Left colon (tissue), 2 donors: ENCODE measurements around the gene MEGF8. TPM values are rescaled to one million over a fixed set of nuclear protein-coding genes. Genes with fewer than 3 reads are reported as not detected.

Source experiments
- ATAC-seq: fragments of 200-7000 bp; cut with Tn5 transposase; one replicate; pipeline ENCODE4 v1.9.1; 2020; ENCODE audit warnings: mild to moderate bottlenecking, moderate library complexity
- DNase-seq, 2 donors: peaks; one replicate each; pipeline ENCODE4 v3.0.0-alpha.2; 2020
- intact Hi-C, 2 donors: fragments of 100-400 bp; cut with DNase I in 1 of 2; cut with micrococcal nuclease in 1 of 2; formaldehyde crosslinking; loops; one replicate each; pipeline versions ENCODE4 v1.11.2 to v1.14.0; 2022; cut with DNase I, micrococcal nuclease
- total RNA-seq, 2 donors: library from RNA; stranded (reverse); fragmentation: NEBNext Ultra II Directional; extraction: Animal tissue kit (Norgen Biotek cat#: 25700); gene quantifications; one replicate each; pipeline ENCODE4 v1.2.1, GENCODE V29; 2021
- donor health status: DM: no; HTN: no; CAD: no.
- donor health status: DM: yes; HTN: yes; CAD: no.

Gene MEGF8
- total RNA-seq, 2 donors from 2014 or later: 21.4 to 21.5 TPM

DNA sequence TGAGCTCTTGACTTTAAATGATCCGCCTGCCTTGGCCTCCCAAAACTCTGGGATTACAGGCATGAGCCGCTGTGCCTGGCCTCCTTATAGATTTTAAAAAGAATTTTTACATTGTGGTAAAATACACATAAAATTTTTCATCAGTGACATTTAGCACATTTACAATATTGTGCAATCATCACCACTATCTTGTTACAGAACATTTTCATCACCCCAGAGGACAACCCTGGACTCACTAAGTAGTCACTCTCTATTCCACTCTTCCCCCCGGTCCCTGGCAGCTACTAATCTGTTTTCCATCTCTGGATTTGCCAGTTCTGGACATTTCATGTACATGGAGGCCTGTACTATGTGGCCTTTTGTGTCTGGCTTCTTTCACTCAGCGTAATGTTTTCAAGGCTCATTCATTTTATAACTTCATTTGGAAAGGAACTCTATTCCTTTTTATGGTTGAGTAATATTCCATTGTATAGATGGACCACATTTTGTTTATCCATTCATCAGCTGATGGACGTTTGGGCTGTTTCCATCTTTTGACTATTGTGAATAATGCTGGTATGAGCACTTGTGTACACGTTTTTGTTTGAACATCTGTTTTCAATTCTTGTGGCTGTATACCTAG lies 19.9 kb downstream of the MEGF8 start:
- ATAC-seq: no peak
- DNase-seq: no peak
- intact Hi-C loops: no loop called here

DNA sequence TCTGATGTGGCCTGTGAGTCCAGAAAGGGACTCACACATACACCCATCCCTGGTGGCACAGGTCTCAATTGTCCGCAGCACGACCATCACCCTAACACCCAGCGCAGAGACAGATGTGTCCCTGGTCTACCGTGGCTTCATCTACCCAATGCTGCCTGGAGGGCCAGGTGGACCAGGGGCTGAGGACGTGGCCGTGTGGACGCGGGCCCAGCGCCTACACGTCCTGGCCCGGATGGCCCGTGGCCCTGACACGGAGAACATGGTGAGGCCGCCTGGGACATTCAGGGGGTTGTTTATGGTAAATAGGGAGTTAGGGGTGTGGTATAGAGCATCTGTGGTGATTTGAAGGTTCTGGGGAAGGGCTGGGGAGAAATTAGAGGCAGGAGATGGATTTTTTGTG lies 22.8 kb downstream of the MEGF8 start:
- no peak for ATAC-seq
- no peak for DNase-seq
- intact Hi-C loops: no loop called here

DNA sequence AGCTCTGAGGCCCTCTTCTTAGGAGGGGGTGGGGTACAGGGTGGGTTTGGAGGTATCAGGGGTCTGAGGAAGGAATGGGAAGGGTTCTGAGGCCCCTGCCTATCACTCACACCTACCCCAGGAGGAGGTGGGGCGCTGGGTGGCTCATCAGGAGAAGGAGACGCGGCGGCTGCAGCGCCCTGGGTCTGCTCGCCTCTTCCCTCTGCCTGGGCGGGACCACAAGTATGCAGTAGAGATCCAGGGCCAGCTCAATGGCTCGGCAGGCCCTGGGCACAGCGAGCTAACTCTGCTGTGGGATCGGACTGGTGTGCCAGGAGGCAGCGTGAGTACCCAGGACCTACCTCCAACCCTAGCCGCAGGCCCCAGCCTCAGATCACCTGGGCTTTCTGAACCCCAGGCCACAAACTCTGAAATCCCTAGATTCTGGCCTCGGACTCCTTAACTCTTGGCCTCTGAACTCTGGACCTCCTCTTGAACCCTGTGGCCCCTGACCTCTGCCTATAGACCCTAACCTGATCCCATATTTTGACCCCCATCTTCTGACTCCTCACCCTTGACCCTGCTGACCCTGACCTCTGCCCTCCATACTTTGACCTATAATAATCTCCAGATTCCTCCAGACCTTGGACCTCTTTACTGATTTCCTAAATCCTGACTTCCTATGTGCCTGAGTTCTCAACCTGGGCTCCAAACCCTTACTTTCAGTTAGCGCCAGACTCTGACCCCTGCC lies 24.1 kb downstream of the MEGF8 start:
- DNase-seq (no peak), ATAC-seq (no peak)
- intact Hi-C loops: no loop called here

DNA sequence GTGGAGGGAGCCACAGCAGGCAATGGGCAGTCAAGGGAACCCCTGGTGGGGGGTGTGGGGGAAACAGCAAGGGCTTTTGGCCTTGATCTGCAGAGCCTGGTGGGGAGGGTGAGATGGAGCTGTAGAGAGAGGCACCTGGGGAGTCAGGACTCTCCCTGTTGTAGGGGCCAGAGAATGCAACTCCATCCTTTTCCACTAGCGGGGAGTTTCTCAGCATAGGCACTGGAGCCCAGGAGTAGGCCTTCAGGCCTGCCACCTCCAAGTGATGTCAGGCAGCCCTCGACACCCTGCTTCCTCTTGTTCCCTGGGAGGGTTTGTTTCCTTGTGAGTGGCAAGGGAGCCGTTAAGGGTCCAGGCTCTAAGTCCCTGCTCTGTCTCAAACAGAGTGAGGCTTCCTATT lies 25.0 kb downstream of the MEGF8 start:
- ATAC-seq (no peak), DNase-seq (no peak)
- intact Hi-C loops: no loop called here

DNA sequence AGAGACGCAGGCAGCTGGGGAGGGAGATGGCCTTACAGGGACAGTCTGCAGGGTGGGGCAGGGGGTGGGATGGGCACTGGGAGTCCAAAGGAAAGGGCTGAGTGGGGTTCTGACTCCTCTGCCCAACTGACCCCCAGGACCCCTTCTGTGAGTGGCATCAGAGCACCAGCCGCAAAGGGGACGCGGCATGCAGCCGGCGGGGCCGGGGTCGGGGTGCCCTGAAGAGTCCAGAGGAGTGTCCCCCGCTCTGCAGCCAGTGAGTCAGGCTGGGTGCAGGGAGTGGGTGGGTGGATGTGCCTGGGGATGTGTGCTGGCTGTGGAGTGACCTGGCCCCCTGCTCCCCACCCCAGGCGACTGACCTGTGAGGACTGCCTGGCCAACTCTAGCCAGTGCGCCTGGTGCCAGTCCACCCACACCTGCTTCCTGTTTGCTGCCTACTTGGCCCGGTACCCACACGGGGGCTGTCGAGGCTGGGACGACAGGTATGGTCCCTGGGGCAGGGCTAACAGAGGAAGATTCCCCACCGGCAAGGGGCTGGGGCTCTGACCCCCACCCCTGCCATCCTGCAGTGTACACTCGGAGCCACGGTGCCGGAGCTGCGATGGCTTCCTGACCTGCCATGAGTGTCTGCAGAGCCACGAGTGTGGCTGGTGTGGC lies 25.8 kb downstream of the MEGF8 start:
- ATAC-seq (no peak), DNase-seq (no peak)
- intact Hi-C loops: no loop called here

DNA sequence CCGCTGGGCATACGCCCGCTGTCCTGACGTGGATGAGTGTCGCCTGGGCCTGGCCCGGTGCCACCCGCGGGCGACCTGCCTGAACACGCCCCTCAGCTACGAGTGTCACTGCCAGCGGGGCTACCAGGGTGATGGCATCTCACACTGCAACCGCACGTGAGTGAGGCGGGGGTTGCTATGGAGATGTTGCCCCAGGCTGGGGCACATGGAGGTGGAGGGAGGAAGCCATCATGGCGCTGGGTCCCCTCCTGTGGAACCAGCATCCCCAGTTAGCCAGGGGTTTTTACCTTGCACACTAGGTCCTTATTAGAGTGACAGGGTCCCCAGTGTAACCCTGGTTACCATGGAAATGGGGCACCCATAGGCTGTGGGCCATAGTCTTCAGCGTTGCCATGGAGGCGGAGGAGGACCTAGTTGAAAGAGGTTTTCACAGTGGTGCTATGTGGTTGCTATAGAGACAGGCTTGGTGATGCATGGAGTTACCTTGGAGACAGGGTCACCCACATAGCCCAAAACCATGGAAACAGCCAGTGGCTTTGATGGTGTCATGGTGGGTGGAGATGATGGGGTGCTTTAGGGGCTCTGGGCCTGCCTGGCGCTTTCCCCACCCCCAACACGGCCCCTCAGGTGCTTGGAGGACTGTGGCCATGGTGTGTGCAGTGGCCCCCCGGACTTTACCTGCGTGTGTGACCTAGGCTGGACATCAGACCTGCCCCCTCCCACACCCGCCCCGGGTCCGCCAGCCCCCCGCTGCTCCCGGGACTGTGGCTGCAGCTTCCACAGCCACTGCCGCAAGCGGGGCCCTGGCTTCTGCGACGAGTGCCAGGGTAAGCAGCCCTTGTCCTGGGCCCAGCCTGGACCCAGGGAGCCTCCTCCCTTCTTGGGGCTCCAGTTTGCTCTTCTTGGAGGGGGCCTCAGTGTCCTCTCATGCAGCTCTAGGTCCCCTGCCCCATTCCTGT lies 27.1 kb downstream of the MEGF8 start:
- intact Hi-C loops: no loop called here
- DNase-seq: no peak
- ATAC-seq: no peak

DNA sequence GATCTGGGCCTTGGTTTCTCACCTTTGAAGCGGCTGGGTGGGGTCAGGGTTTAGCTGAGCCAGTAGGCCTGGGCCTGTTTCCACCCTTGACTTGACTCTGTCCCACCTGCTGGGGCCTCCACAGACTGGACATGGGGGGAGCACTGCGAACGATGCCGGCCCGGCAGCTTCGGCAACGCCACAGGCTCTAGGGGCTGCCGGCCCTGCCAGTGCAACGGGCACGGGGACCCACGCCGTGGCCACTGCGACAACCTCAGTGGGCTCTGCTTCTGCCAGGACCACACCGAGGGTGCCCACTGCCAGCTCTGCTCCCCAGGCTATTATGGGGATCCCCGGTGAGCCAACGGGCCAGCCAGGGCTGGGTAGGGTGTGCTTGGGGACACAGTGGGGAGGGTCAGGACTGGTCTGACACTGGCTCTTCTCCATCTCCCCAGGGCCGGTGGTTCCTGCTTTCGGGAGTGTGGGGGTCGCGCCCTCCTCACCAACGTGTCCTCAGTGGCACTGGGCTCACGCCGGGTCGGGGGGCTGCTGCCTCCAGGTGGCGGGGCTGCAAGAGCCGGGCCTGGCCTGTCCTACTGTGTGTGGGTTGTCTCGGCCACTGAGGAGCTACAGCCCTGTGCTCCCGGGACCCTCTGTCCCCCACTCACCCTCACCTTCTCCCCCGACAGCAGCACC lies 28.0 kb downstream of the MEGF8 start:
- intact Hi-C loops: no loop called here
- DNase-seq (no peak), ATAC-seq (no peak)

DNA sequence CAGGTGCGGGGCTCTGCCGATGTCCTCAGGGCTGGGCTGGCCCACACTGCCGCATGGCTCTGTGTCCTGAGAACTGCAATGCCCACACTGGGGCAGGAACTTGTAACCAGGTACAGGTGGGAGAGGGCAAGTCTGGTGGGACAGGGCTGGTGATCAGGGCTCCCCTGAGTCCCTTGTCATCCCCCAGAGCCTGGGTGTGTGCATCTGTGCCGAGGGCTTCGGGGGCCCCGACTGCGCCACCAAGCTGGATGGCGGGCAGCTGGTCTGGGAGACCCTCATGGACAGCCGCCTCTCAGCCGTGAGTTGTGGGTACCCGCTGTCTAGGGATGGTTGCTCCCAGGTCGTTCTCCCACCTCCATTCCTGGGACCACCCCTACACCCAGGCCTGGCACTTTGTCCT lies 30.5 kb downstream of the MEGF8 start:
- DNase-seq: no peak
- ATAC-seq: no peak
- intact Hi-C loops: no loop called here

DNA sequence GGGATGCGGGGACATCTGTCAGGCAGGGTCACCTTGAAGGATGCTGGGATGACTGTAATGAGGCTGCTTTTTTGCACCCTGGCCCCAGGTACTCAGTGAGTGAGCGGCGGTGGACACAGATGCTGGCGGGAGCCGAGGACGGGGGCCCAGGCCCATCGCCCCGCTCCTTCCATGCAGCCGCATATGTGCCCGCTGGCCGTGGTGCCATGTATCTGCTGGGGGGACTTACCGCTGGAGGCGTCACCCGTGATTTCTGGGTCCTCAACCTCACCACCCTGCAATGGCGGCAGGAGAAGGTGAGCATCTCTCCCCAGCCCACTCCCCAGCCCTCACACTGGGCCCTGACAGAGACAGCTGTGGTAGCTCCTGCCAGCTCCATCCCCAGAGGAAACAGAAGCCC lies 31.3 kb downstream of the MEGF8 start:
- intact Hi-C loops: no loop called here
- DNase-seq (no peak), ATAC-seq (no peak)

DNA sequence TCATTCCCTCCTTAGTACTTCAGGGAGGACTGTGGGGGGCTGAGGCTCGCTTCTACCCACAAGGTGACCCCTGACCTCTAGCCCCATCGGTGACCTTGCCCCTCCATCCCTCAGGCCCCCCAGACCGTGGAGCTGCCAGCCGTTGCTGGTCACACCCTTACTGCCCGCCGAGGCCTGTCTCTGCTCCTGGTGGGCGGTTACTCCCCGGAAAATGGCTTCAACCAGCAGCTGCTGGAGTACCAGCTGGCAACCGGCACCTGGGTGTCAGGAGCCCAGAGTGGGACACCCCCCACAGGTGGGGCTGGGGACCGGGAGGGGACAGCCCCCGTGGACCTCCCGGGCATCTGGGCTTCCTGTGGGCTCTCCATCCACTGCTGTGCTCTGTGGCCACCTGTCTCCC lies 31.9 kb downstream of the MEGF8 start:
- no peak for ATAC-seq
- intact Hi-C loops: no loop called here

DNA sequence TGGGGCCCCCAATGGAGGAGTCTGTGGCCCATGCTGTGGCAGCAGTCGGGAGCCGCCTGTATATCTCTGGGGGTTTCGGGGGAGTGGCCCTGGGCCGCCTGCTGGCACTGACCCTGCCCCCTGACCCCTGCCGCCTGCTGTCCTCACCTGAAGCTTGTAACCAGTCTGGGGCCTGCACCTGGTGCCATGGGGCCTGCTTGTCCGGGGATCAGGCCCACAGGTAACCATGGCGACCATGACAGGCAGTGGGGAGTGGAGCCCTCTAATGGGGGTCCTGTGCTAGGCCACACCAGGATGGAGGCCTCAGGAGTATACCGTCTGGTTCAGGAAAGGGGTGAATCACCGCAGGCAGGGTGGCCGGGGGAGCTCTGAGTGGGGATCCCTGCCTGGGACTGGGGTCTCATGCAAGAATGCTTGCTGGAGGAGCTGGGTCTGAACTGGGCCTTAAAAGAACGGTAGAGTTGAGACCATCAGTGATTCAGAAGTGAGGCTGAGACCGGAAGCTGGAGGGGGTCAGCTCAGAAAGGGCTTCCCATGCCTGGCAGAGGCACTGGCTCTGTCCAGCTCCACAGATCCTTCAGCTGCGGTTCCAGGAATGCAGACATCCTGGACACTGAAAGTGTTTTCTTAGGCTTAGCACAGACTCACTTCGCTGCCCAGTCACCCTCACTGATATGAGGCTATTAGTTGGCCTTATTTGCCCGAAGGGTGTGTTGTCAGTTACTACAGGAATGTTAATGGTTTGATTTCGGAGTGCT lies 35.5 kb downstream of the MEGF8 start:
- ATAC-seq: no peak
- DNase-seq: no peak
- intact Hi-C loops: no loop called here

More for the DNA sequence above, 31.9 kb downstream of the MEGF8 start:
- no peak for DNase-seq

DNA sequence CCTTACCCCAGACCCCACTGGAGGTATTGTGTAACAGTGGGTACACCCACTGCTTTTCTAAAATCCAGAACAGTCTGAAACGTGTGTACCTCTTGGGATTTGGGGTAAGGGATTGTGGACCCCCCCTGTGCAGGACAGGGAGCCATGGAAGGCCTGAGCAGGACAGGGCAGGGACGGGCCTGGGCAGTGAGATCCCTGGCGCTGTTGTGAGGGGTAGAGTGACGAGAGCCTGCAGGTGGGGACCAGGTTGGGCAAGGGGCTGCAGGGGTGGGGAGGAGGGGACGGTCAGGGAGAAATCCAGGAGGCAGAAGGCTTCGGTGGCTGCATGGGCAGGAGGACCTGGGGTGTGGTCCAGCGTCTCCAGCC lies 36.1 kb downstream of the MEGF8 start:
- DNase-seq (no peak), ATAC-seq (no peak)
- intact Hi-C loops: no loop called here

DNA sequence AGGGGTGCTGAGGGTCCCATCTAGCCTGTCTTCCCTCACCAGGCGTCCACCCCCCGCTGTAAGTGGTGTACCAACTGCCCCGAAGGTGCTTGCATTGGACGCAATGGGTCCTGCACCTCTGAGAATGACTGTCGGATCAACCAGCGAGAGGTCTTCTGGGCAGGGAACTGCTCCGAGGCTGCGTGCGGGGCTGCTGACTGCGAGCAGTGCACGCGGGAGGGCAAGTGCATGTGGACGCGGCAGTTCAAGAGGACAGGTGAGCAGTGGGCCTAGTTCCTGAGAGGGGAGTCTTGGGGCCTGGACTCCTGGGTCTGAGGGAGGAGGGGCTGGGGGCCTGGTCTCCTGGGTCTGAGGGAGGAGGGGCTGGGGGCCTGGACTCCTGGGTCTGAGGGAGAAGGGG lies 36.9 kb downstream of the MEGF8 start:
- intact Hi-C loops: no loop called here
- ATAC-seq: no peak
- no peak for DNase-seq

DNA sequence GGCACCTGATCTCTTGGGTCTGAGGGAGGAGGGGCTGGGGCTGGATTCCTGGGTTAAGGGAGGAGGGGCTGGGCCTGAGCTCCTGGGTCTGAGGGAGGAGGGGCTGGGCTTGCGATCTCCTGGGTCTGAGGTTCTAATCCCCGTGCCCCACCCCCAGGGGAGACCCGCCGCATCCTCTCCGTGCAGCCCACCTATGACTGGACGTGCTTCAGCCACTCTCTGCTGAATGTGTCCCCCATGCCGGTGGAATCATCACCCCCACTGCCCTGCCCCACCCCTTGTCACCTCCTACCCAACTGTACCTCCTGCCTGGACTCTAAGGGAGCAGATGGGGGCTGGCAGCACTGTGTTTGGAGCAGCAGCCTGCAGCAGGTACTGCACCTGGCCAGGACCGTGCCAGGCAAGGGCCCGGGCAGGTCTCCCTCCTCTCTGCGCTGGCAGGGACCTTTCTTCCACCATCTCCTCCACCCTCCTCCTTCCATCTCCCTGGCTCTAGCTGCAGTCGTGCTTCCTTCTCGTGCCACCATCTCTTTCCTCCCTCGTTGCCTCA lies 37.5 kb downstream of the MEGF8 start:
- no peak for ATAC-seq
- intact Hi-C loops: no loop called here
- no peak for DNase-seq

DNA sequence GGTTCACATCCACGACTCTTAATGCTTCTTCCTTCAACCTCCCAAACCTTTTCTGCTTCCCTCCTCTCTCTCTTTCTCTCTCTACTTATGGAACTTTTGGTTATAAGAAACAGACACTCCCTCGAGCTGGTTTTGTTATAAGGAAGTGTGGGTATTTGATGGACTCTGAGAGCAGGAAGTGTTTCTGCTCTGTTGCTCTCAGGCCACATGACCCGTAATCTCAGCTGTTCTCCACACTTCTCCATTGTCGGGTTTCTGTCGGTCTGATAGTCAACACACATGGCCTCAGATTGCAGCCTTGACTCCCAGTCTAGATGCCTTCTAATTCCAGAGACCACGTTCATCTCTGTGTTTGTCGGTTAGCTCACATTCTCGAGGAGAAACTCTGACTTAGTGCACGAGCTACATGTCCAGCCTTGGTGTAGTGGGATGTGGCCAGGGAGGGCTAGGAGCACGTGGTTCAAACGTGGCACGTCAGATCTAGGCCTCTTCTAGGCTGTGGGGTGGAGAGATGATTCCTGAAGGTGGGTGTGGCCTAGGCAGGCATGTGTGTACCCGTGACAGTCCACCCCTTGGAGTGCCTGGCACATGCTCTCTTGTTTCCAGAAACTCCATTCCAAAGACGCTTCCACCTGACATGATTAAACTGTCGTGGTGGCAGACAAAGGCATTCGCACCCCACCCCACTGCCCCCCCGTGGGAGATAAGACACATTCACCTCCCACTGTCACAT lies 38.3 kb downstream of the MEGF8 start:
- intact Hi-C loops: no loop called here
- no peak for DNase-seq
- no peak for ATAC-seq

DNA sequence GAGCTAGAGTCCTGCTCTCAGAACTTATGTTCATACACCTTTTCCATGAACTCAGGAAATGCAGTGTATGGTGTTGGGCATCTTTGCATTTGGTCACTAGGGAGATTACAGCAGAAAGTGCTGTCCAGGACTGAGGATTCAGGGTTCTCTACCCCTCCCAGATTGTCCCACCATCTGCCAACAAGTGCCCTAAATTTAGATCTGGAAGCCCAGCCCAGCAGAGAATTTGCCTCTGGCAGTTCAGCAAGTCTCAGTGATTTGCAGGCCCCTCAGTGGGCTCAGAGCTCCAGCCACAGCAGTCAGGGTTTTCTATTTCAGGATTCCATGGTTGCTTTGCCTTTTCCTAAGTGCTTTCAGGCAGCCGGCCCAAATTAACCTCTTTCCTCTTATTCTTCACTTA lies 41.2 kb downstream of the MEGF8 start:
- intact Hi-C loops: no loop called here
- ATAC-seq (no peak), DNase-seq (no peak)

DNA sequence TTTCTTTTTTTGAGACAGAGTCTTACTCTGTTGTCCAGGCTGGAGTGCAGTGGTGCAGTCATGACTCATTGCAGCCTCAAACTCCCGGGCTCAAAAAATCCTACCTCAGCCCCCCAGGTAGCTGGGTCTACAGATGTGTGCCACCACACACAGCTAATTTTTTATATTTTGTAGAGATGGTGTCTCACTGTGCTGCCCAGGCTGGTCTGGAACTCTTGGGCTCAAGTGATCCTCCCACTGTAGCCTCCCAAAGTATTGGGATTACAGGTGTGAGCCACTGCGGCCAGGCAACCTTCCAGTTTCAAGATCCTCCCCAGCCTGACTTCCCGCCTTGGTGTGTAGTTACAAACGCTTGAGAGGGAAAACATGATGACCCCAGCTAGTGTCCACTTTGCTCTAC lies 42.5 kb downstream of the MEGF8 start:
- no peak for ATAC-seq
- no peak for DNase-seq
- intact Hi-C loops: no loop called here
